ENCODE results near the gene BRAF.

DNA sequence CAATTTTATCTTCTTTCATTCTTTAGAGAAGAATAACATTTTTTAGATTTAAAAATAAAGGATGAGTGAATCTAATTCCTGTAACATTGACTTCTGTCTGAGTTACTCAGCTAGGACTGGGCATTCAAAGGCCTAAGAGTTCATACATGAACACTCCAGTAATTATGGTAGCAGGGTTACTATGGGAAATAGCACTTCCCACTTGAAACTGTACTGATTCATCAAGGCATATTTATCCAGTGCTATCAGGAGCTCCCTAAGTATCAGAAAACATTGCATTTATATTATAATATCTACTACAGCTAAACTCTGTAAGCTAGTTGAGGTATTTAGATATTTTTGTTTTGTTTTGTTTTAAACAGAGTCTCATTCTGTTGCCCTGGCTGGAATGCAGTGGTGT lies 186.4 kb downstream of the BRAF start:
- TF ChIP-seq POLR2A (IDR thresholded peaks at IDR 0.05; ENCODE audit: extremely low read depth, insufficient read length) (no peak), MYC (IDR thresholded peaks at IDR 0.05; ENCODE audit: low read depth, low read length) (no peak)
- TF ChIP-seq, protein P1, sequence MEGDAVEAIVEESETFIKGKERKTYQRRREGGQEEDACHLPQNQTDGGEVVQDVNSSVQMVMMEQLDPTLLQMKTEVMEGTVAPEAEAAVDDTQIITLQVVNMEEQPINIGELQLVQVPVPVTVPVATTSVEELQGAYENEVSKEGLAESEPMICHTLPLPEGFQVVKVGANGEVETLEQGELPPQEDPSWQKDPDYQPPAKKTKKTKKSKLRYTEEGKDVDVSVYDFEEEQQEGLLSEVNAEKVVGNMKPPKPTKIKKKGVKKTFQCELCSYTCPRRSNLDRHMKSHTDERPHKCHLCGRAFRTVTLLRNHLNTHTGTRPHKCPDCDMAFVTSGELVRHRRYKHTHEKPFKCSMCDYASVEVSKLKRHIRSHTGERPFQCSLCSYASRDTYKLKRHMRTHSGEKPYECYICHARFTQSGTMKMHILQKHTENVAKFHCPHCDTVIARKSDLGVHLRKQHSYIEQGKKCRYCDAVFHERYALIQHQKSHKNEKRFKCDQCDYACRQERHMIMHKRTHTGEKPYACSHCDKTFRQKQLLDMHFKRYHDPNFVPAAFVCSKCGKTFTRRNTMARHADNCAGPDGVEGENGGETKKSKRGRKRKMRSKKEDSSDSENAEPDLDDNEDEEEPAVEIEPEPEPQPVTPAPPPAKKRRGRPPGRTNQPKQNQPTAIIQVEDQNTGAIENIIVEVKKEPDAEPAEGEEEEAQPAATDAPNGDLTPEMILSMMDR (IDR thresholded peaks at IDR 0.05; ENCODE audit: low read depth, low read length), result no peak
- TF ChIP-seq, protein P2, sequence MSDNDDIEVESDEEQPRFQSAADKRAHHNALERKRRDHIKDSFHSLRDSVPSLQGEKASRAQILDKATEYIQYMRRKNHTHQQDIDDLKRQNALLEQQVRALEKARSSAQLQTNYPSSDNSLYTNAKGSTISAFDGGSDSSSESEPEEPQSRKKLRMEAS (IDR thresholded peaks at IDR 0.05; ENCODE audit: low read depth, low read length), result no peak
